SW 1271 (cell line): Measurements from ENCODE around the gene KRTAP12-4.
"Not testable (repeated sequence)": the region's sequence is repeated elsewhere in the genome, so short reads cannot be mapped to it uniquely, and the experiment has no call there.

ENCODE experiments used
- DNase-seq, 2 experiments: peaks; one replicate each; lab custom pipeline; 2025; lab: John Stamatoyannopoulos, UW

KRTAP12-4 gene

DNA sequence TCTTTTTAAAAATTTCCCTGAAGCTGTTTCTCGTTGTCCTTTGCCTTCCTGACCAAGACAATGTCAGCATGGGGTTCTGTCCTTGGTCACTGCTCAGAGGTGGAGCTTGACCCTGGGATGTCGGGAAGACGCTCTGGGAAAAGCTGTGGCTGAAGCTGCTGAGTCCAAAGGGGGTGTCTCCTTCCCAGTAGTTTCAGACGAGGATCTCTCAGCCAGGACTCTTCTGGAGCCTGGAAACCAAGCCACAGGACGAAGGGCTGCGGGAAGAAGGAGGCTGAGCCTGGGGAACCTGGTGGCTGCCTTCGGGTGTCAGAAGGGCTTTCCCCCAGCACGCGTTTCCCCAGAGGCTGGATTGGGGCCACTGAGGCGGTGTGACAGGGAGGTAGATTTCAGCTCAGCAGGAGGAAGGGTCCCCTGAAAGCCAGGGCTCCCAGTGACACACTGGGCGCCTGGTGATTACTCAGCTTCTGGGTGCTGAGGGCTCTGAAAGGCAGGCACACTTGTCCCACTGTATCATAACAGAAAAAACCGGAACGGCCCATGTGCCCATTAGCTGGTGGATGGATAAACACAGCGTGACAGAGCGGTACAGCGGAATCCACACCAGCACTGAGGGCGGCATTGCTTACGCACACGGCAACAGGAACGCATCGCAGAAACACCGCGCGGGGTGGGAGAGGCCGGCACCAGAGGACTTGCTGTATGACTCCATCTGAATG is 32.5 kb upstream of the KRTAP12-4 start:
- DNase-seq: no peak

GRCh38 chr21:44686000-44686781 is 31.7 kb upstream of the KRTAP12-4 start:
- DNase-seq: no peak

GRCh38 chr21:44685050-44685449 is 30.6 kb upstream of the KRTAP12-4 start:
- DNase-seq: not testable (repeated sequence)

DNA sequence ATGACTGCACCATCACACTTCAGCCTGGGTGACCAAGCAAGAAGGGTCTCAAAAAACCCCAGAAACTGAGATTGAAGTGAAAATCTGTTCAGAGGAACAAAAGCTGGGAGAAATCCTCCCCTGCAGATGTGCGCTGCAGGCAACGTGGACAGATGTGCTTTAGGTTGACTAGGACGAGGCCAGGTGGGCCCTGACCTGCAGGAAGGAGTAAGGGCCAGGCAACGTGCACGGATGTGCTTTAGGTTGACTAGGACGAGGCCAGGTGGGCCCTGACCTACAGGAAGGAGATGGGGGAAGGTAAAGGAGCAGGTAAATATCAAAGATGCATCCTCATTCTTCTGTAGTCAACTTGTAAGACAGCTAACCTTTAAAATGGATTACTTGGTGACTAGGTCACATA is 30.0 kb upstream of the KRTAP12-4 start:
- DNase-seq: no peak

- DNase-seq: no peak
Observed at GRCh38 chr21:44684077-44684476, 29.6 kb upstream of the KRTAP12-4 start.

DNA sequence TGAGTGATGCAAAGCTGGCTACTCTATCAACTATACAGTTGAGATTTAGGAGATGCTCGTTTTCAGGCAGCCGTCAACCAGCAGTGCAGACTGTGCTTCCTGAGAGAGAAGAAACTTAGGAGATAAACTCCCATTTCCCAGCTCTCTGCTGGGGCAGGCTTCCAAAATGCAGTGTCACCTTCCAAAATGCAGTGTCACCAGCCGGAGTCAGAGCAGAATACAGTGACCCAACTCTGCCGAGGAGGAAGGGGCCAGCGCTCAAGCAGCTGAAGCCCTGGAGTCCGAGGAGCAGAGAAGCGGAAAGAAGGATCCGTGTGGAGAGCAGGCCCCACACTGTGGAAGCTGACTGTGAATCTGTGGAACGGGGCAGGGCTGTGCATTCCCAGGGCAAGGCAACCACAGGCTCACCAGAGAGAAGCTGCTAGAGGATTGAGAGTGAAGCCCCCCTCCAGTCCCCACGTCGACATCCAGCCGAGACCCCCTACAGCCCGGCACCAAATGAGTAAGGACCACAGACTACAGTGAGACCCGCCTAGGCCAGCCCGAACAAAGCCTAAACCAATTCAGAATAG is 28.2 kb upstream of the KRTAP12-4 start:
- DNase-seq: no peak

DNA sequence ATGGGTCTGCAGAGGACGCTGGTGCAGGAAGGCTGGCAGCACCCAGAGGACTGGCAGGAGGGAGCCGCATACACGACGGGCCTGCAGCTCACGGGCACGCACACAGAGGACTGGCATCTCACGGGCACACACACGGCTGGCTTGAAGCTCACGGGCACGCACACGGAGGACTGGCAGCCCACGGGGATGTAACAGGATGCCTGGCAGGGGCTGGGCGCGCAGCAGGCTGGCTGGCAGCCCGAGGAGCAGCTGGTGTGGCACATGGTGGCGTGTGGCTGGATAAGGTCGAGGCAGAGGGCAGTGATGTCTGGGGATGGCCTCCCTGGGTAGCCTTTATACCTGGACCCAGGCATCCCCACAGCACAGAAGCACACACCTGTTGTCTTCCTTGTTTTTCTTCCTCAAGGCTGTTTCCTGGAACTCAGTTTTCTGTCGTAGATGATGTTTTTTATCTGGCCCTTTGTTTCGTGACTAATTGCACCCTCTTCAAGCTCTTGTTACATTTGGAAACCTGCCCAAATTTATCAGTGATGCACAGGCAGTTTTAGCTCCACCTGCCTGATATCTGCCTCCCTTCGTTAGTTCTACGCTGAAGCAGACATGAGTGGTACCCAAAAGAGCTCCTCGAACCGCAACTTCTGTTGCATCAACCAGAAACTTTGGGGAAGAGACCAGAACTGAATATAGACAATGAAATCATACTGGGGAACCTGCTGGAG is 27.6 kb upstream of the KRTAP12-4 start, which contains the start of gene KRTAP12-1:
Gene KRTAP12-1 (minus strand): TSS at position 303 of the 719 bp plus-strand sequence. CDS start 40 bp downstream, at position 263.
- no peak for DNase-seq

- no peak for DNase-seq
Observed at GRCh38 chr21:44681152-44681551, 26.7 kb upstream of the KRTAP12-4 start.

DNA sequence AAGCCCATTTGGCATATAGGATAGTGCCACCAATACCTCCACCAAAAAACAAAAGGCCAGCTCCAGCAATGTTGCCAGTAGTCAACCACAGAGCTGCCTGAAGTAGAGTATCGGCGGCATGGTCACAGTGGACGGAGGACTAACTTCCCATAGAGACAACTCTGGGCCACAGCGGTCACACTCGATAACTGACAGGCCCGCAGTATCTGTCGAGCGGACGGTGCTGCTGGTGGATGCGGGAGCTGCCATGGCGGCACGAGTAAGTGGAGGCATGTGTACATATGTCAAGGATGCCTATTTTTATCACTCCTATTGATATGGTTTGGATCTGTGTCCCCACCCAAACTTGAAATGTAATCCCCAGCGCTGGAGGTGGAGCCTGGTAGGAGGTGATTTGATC is 23.4 kb upstream of the KRTAP12-4 start:
- no peak for DNase-seq

DNA sequence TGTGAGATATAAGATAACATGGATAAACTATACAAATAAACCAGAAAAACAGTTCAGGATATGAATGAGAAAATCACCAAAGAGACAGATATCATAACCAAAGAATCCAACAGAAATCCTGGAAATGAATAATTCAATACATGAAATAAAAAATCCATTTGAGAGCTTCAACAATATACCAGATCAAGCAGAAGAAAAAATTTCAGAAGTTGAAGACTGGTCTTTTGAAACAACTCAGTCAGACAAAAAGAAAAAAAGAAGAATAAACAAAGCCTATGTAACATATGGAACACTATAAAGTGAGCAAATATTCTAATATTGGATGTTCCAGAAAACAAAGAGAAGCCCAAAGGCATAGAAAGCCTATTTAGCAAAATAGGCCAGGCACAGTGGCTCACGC is 17.5 kb upstream of the KRTAP12-4 start:
- no peak for DNase-seq

- no peak for DNase-seq
Observed at GRCh38 chr21:44670642-44671432, 16.4 kb upstream of the KRTAP12-4 start.

DNA sequence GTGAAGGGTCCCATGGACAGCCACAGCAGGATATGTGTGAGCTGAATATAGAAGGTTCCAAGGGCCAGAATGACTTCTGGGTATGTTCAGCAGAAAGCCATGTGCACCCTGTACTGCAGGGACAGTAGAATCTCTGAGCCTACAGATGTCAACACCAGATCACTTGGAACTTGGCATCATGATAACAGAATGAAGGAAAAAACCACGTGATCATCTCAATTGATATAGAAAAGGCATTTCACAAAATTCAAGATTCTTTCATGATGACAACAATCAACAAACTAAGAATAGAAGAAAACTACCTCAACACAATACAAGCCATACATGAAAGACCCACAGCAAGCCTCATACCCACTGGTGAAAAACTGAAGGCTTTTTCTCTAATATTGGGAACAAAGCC is 13.2 kb upstream of the KRTAP12-4 start:
- DNase-seq: no peak

DNA sequence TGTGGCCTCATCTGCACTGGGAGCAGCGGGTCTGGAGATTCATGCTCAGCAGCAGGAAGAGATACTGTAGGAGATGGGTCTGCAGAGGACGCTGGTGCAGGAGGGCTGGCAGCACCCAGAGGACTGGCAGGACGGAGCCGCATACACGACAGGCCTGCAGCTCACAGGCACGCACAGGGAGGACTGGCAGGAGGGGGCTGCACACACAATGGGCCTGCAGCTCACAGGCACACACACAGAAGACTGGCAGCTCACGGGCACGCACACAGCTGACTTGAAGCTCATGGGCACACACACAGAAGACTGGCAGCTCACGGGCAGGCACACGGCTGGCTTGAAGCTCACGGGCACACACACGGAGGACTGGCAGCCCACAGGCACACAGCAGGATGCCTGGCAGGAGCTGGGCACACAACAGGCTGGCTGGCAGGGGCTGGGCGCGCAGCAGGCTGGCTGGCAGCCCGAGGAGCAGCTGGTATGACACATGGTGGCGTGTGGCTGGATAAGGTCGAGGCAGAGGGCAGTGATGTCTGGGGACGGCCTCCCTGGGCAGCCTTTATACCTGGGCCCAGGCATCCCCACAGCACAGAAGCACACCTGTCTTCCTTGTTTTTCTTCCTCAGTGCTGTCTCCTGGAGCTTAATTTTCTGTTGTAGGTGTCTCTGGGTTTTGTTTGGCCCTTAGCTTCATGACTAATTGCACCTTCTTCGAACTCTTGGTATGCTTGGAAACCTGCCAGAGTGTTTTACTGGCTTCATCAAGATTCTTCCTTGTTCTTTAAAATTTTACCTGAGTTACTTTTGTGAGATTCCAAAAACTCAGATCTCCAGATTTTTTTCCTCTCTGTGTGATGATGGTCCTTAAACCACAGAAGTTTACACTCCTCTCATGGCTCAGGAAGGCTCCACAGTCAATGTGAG is 12.2 kb upstream of the KRTAP12-4 start, which contains the start of gene KRTAP12-2:
Gene KRTAP12-2 (minus strand): TSS at position 527 of the 920 bp plus-strand sequence. CDS start 41 bp downstream, at position 486.
- DNase-seq: no peak

- no peak for DNase-seq
Observed at GRCh38 chr21:44664691-44665090, 10.2 kb upstream of the KRTAP12-4 start.

- DNase-seq: not testable (repeated sequence)
Observed at GRCh38 chr21:44661567-44661966, 7.1 kb upstream of the KRTAP12-4 start.

DNA sequence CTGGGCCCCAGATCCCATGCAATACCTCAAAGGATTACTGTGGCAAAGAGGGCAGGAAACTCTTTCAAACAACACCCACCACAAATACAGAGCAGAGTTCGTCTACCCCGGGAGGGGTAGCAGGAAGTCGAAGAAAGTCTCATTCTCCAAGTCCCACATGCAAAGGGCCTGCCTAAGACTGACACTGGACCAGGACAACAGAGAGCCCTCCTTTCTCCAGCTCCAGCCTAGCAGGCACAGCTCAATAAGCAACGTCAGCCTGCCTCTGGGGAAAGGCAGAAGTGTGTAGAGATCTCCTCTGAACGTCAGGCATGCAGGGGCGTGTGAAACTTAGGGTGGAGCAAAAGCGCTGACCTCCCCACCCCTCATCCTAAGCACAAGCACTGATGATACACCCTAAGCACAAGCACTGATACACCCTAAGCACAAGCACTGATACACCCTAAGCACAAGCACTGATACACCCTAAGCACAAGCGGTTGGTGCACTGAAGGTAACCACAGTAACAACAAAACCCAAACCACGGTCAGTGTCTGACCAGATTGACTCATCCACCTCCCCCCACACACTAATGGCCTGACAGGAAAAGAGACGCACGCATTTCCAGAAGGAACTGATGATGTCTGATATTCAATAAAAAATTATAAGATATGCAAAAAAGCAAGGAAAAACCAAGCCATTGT is 4.6 kb upstream of the KRTAP12-4 start:
- DNase-seq: no peak

- DNase-seq: no peak
Observed at GRCh38 chr21:44658541-44658910, 4.1 kb upstream of the KRTAP12-4 start.

DNA sequence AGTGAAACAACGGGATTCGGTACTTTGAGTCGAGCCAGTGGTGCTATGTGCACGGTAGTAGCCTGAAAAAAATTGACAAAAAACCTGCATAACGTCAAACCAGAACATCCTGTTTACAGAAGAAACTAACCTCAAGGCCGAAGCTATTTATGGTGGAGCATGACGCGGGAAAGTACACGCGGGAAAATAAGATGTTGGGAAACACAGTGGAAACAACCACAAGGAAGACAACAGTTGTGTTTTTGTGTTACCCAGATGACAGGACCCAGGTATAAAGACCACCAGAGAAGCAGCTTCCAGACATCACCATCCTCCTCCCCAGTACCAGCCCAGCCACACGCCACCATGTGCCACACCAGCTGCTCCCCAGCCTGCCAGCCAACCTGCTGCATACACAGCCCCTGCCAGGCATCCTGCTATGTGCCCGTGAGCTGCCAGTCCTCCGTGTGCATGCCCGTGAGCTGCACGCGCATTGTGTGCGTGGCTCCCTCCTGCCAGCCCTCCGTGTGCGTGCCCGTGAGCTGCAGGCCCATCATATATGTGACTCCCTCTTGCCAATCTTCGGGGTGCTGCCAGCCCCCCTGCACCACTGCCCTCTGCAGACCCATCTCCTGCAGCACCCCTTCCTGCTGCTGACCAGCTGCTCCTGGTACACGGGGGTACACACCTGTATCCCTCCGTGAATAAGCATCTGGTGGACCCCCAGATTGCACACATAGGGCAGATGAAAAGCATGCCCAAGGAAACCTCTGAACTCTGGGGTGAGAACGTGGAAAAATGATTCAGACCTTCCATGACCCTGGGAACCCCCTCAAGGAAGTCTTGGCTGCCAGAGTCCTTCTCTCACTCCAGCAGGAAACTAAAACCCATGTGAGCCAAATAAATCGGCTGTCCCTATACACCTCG is 3.4 kb upstream of the KRTAP12-4 start, which contains the start of gene KRTAP12-3:
Gene KRTAP12-3 (plus strand): TSS at position 298 of the 906 bp plus-strand sequence. CDS start 48 bp downstream, at position 346.
- DNase-seq: no peak
